ENCODE results near the gene ICAM1. TPM values are rescaled to one million over a fixed set of nuclear protein-coding genes. Genes with fewer than 3 reads are reported as not detected.
"Not testable (repeated sequence)": the region's sequence is repeated elsewhere in the genome, so short reads cannot be mapped to it uniquely, and the experiment has no call there.

The ICAM1 gene
- polyA plus RNA-seq, 4 donors: 6.1 to 7.5 (median 6.6) TPM

GRCh38 chr19:10271543-10272086, 695 bp downstream of the ICAM1 start:
- DNase-seq (ENCODE audit: low read depth in 4 of 4, low spot score in 3 of 4): no peak

GRCh38 chr19:10274589-10274988, 3.7 kb downstream of the ICAM1 start:
- DNase-seq (ENCODE audit: low read depth in 4 of 4, low spot score in 3 of 4): no peak

GRCh38 chr19:10277795-10278589, 7.1 kb downstream of the ICAM1 start:
- DNase-seq (ENCODE audit: low read depth in 4 of 4, low spot score in 3 of 4): no peak

- DNase-seq (ENCODE audit: low read depth in 4 of 4, low spot score in 3 of 4): no peak
These were observed 8.0 kb downstream of the ICAM1 start for GRCh38 chr19:10278935-10279334.

GRCh38 chr19:10279737-10280442, 9.0 kb downstream of the ICAM1 start:
- no peak for DNase-seq (ENCODE audit: low read depth in 4 of 4, low spot score in 3 of 4)

- not testable (repeated sequence) for DNase-seq (ENCODE audit: low read depth in 4 of 4, low spot score in 3 of 4)
These were observed 11.1 kb downstream of the ICAM1 start for GRCh38 chr19:10282043-10282442.

- no peak for DNase-seq (ENCODE audit: low read depth in 4 of 4, low spot score in 3 of 4)
These were observed 12.6 kb downstream of the ICAM1 start for GRCh38 chr19:10283301-10284064.

GRCh38 chr19:10284065-10284959, 13.4 kb downstream of the ICAM1 start:
- no peak for DNase-seq (ENCODE audit: low read depth in 4 of 4, low spot score in 3 of 4)

- DNase-seq (ENCODE audit: low read depth in 4 of 4, low spot score in 3 of 4): no peak
These were observed 14.0 kb downstream of the ICAM1 start for GRCh38 chr19:10284960-10285278.

GRCh38 chr19:10285393-10285792, 14.5 kb downstream of the ICAM1 start:
- no peak for DNase-seq (ENCODE audit: low read depth in 4 of 4, low spot score in 3 of 4)

- DNase-seq (ENCODE audit: low read depth in 4 of 4, low spot score in 3 of 4): peak in 2 of 4 donors; percentile 68 to 79
These were observed 16.1 kb downstream of the ICAM1 start, which contains the start of gene ICAM4 for GRCh38 chr19:10286803-10287737. Gene ICAM4 (plus strand): TSS chr19:10286955. CDS start chr19:10287013, 58 bp downstream.

- no peak for DNase-seq (ENCODE audit: low read depth in 4 of 4, low spot score in 3 of 4)
These were observed 17.8 kb downstream of the ICAM1 start for GRCh38 chr19:10288662-10289166.

GRCh38 chr19:10289167-10289835, 18.4 kb downstream of the ICAM1 start:
- no peak for DNase-seq (ENCODE audit: low read depth in 4 of 4, low spot score in 3 of 4)

- DNase-seq (ENCODE audit: low read depth in 4 of 4, low spot score in 3 of 4): no peak
These were observed 19.0 kb downstream of the ICAM1 start, which contains the start of gene ICAM5 for GRCh38 chr19:10289836-10290356. Gene ICAM5 (plus strand): TSS chr19:10289952. CDS start chr19:10290044, 92 bp downstream.

- no peak for DNase-seq (ENCODE audit: low read depth in 4 of 4, low spot score in 3 of 4)
These were observed 19.5 kb downstream of the ICAM1 start for GRCh38 chr19:10290357-10290875.

- no peak for DNase-seq (ENCODE audit: low read depth in 4 of 4, low spot score in 3 of 4)
These were observed 20.1 kb downstream of the ICAM1 start for GRCh38 chr19:10290876-10291553.
